ENCODE results near the gene ANXA8.
"Not testable (repeated sequence)": the region's sequence is repeated elsewhere in the genome, so short reads cannot be mapped to it uniquely, and the experiment has no call there.

GRCh38 chr10:47455350-47456078, 28.4 kb downstream of the ANXA8 start:
- TF ChIP-seq CTCF, POLR2A (IDR thresholded peaks at IDR 0.05): not testable (repeated sequence)

Measured in esophagus squamous epithelium (tissue), 4 donors.